OCI-LY3 (cell line): ENCODE data around the gene TMEM259.

ENCODE experiments used
- CTCF ChIP-seq: fragments of 200-600, 300-600 bp; sonication (generic); IDR thresholded peaks from 2 replicates; pipeline ENCODE4 v1.5.1; 2014; ENCODE audit warnings: antibody characterized with exemption, low read length, low read depth
- EZH2phosphoT487 ChIP-seq: fragments of 200-600 bp; shearing (Covaris generic); IDR thresholded peaks from 2 replicates; pipeline ENCODE4 v1.6.1; 2018; ENCODE audit warnings: antibody characterized with exemption, mixed run types, low read depth

DNA sequence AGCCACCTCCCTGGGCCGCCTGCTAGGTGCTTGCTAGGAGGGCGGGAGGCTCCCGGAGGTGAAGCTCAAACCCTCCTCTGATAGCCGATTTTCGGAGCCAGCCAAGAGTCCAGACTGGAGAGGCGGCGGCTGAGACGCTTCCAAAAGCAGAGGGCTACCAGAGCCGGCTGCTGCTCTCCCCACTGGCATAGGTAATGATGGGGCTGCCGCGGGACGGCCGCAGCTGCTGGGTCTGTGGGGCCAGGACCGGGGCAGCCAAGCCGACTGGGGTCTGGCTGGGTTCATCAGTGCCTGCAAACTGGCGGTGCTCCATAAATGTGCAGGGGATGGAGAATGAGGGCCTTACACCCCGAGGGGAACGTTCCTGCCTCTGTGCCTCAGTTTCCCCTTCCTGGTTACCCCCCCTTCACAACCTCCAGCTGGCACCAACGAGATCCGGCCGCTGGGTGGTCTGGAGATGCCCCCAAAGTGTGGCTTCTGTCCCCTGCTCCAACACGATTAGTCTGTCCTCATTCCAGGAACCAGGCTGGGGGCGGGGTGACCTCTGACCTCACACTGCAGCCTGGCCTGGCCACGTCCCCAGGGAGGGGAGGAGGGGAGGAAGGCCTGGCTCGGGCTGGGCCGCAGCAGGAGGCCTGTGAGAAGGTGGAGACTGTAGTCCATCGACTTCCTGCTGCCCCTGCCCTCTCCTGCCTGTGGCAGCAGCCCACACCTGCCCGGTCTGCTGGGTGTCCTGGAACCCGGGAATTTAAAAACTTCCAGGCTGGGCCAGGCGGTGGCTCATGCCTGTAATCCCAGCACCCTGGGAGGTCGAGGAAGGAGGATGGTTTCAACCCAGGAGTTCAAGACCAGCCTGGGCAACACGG lies 40.6 kb downstream of the TMEM259 start:
- TF ChIP-seq EZH2phosphoT487 (no peak), CTCF (no peak)
